ENCODE results near the gene MLLT3.

The MLLT3 gene

DNA sequence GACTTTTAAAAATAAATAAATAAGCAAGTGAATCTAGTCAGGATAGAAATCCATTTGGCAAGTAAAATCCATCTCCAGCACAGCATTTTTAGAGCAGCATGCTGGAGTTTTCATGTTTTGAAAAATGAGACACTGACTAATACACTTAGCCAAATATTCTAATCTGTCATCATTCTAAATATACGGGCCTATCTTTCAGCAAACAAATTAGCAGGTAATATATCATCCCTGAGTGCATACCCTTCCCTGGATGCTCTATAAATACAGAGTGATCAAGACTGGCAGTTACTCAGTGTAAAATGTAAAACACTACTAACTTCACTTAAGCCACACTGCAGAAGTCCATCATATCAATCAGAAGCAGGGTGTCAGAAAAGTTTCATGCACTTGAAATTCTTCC, 58.4 kb downstream of the MLLT3 start:
- in situ Hi-C loops (cut with HindIII; ENCODE audit: low sequenced_read_pairs) = no loop called here

DNA sequence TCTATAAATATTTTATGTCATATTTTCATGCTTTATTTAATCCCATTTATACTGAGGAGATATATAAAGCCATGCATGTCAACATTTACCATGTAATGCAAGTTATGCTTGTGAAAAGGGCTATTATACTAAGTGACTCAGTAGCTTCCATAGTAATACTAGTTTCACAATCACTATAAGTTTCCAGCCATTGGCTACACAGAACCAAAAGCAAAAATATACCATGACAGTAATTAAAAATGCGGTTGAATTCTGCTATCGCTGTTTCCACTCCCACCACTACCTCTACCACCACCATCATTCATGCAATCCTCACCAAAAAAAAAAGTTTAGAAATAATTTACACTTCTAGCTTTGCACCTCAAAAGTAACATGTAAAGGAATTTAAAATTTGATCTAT, 60.2 kb downstream of the MLLT3 start:
- in situ Hi-C loops (cut with HindIII; ENCODE audit: low sequenced_read_pairs) = no loop called here

DNA sequence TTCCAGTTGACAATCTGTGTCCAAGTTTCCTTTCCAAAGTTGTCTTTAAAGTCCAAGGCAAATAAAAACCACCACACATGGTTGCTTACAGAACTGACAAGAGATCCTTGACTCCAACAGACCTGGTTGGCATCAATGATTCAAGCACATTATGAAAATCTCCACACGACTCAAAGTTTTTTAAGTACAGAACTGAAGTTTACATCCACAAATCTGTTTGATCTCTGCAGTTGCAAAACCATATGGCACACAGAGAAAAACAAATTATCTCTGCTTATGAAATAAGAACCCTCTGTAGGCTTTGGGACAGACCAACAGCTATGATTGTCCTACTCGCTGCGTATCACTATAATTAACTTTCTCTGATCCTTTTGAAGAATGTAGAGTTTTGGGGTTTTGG, 60.8 kb downstream of the MLLT3 start:
- in situ Hi-C loops (cut with HindIII; ENCODE audit: low sequenced_read_pairs) = no loop called here

DNA sequence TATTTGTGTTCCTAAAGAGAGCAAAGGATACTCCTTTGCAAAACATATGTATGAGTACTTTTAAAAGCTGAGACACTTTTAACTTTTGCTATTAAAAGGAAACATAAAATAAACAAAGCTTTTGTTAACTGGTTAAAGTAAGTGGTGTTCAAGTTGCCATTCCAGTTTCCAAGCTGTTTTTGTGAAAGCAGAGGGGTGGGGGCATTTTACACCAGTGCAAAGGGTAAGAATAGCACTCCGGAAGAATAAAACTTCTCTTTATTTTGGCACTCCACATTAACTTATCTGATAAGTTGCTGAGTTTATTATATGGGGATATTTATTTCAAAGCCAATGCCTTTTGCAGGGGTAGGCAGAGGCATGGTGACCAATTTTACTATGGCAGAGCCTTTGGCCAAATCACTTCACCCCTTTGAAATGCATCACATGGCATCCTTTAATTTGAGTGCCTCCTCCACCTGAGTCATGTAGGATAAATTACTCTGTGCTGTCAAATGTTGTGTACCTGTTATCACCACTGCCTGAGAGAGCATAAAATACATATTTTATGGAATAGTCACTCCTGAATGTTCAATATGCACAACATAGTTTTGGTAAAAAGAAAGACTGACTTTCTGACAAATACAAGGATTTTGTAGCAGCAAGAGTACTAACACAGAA, 62.9 kb downstream of the MLLT3 start:
- in situ Hi-C loops (cut with HindIII; ENCODE audit: low sequenced_read_pairs) = no loop called here

DNA sequence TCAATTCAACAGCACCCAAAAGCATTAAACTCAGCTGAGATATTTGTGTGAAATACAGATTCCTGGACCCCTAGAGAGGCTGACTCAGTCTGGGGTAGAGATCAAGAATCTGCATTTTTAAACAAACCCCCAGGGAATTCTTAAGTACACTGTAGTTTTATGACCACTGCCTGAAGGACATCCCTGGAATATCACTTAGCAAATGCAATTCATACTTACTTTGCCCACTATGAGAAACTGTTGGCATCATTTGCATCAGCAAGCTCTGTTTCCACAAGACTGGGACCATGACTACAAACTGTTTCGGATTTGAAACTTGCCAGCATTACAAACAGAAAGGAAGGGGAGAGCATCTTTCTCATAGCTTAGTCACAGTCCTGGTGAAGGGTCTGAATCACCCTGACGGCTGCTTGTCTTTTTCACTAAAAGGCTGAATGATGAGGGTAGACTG, 63.7 kb downstream of the MLLT3 start:
- in situ Hi-C loops (cut with HindIII; ENCODE audit: low sequenced_read_pairs) = no loop called here

DNA sequence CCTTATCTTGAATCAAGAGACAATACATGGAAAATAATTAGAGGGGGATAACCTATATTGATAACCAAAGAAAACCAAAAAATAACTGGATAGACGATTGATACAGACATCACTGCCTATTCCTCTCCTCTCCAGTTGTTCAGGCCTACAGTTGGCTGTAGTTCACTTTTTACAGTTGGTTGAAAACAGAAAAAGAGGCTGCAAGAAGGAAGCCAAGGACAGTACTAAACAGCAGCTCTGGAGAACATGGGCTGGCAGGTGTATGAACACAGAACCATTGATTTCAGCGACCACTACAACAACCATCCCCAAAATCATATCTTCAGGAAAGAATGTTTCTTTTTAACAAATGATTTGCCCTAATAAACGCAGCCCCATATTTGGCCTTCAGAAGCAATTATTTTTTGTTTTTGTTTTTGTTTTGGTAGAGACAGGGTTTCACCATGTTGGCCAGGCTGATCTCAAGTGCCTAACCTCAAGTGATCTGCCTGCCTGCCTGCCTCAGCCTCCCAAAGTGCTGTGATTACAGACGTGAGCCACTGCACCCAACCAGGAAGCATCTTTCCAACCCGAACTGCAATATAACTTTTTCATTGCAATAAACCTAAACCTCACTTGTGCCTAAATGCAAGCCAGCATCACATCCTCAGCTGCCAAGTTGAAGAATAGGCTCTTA, 64.3 kb downstream of the MLLT3 start:
- in situ Hi-C loops (cut with HindIII; ENCODE audit: low sequenced_read_pairs) = no loop called here

DNA sequence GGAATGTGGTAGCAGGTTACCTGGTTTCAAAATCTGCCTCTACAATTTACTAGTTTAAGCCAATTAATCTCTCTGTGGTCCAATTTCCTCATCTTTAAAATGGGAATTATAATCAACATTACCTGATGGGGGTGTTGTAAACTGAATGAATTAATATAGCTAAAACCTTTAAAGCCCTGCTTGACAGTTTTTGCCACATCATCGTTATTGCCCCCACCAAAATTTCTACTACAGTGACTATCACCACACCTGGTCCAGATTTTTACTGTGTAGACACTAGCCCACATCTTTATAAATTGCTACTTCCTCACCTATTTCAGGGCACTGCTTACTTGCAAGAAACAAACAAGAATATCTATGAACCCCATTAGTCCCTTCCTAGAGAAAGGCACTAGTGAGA, 65.0 kb downstream of the MLLT3 start:
- in situ Hi-C loops (cut with HindIII; ENCODE audit: low sequenced_read_pairs) = no loop called here

DNA sequence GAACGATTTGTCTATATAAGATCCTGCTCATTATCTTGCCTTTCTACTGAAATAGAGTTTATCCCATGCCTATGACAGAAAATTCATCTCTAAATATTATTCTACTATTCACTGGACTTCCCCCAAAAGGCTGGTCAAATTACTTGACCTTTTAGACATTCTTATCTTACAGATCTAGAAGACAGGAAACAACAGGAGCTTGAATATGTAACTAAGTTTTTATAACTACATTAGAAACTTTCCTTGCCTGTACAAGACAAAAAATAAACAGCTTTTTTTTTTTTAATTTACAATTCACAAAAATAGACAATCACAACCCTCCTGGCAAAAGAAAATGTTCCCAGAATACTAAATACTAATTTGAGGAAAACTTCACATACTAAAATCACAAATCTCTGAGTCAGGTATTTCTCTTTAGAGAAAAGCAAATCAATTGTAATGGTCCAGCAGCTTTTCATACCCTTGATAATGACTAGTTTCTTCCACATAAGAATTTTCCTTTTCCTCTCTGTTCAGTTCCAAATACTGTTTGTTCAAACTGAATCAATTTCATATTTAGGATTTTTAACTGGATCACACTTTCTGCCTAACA, 68.6 kb downstream of the MLLT3 start:
- in situ Hi-C loops (cut with HindIII; ENCODE audit: low sequenced_read_pairs) = no loop called here

DNA sequence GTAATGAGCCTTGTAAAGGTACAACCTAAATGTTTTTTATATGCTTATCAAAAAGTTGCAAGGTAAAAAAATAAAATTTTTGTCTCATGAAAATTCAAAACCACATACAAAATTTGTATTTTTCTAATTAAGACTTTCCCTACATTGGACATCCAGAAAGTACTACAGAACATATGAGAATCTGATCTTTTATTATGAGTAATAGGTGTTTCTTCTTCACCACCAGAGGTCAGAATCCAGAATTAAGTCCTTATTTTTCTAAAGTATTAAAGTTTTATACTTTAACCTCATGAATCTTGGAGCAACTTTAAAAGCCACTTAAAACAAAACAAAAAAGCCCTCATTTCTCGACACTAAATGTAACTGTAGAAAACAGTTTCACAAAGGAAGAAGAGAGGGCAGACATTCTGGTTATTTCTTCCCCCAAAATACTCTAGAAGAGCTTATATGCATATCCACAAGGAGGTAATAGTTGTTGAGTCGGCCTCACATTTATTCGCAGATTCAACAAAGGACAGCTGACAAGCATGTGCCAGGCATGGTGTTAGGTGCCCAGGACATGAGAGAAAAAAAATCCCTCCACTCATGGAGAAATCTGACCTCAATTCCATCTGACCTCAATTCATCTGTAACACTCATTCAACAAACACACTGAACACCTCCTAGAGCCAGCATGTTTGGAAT, 69.3 kb downstream of the MLLT3 start:
- in situ Hi-C loops (cut with HindIII; ENCODE audit: low sequenced_read_pairs) = no loop called here

DNA sequence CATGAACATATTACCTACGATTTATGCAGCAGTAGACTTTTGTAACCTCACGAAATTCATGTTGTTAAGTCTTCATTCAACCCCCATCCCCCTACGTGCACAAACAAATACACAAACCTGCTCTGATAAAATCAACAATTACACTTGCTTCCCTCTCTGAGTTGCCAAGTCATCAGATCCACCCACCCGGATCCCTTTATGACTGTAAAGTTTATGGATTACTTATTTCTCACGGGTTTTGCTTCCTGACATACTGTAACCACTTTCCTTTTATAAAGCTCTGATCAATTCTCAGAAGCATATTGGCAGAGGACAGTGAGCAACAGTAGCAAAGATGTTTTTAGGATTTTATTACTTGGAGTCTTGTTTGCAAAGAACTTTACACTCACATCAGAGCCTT, 70.5 kb downstream of the MLLT3 start:
- in situ Hi-C loops (cut with HindIII; ENCODE audit: low sequenced_read_pairs) = no loop called here

DNA sequence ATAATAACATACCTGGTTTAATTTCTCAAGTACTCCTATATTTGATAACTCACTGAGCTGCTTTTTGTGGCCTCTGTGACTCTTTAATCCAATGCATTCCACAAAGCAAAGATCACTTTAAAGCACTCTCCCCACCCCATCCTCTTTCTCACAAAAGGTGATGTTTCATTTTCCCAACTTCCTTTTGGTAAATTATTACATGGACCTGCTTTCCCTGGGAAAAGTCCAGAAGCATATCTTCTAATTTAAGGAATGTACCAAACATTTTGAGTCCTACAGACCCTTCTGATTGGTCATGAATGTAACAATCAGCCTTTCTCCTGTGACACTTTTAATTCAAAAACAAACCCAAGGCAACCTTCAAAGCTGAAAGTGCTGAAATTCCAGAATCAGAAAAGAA, 71.1 kb downstream of the MLLT3 start:
- in situ Hi-C loops (cut with HindIII; ENCODE audit: low sequenced_read_pairs) = no loop called here

DNA sequence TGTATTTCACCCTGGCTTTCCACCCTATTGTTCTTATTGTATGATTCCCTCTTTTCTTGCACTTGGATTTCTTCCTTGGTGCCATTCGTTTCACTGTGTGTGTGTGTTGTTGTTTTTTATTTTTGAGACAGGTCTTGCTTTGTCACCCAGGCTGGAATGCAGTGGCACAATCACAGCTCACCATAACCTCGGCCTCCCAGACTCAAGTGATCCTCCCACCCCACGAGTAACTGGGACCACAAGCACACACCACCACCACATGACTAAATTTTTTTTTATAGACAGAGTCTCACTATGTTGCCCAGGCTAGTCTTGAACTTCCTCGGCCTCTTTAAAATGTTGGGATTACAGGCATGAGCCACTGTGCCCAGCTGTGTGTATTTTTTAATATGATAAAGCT, 72.0 kb downstream of the MLLT3 start:
- in situ Hi-C loops (cut with HindIII; ENCODE audit: low sequenced_read_pairs) = no loop called here

DNA sequence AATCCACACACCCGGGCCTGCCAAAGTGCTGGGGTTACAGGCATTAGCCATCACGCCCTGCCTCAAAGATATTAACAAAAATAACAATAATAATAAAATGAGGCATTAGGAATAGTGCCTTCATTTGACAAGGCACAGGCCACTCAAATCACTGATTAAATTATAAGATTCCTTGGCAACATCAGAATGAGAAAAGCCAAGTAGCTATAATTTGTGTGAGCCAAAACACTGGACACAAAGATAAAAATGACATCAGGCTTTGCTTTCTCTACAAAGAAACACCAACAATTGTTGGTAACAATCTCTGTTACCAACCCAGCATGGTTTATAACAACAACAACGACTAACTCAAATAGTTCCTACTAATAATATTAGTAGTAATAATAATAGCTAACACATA, 73.2 kb downstream of the MLLT3 start:
- in situ Hi-C loops (cut with HindIII; ENCODE audit: low sequenced_read_pairs) = no loop called here

DNA sequence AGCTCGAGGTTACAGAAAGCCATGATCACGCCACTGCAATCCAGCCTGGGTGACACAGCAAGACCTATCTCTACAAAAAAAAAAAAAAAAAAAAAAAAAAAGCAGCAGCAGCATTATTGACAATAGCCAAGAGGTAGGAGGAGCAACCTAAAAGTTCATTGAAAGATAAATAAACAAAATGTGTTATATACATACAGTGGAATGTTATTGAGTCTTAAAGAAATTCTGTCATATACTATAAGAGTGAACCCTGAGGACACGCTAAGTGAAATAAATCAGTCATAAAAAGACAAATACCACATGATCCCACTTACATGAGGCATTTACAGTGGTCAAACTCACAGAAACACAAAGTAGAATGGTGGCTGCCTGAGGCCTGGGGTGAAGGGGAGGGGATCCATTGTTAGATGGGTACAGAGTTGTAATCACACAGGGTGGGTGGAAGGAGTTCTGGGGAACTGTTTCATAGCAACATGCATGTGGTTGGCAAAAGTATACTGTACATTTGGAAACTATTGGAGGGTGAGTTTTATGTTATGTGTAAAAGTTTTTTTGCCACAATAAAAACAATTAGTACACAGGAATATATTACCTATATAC, 77.2 kb downstream of the MLLT3 start:
- in situ Hi-C loops (cut with HindIII; ENCODE audit: low sequenced_read_pairs) = no loop called here

DNA sequence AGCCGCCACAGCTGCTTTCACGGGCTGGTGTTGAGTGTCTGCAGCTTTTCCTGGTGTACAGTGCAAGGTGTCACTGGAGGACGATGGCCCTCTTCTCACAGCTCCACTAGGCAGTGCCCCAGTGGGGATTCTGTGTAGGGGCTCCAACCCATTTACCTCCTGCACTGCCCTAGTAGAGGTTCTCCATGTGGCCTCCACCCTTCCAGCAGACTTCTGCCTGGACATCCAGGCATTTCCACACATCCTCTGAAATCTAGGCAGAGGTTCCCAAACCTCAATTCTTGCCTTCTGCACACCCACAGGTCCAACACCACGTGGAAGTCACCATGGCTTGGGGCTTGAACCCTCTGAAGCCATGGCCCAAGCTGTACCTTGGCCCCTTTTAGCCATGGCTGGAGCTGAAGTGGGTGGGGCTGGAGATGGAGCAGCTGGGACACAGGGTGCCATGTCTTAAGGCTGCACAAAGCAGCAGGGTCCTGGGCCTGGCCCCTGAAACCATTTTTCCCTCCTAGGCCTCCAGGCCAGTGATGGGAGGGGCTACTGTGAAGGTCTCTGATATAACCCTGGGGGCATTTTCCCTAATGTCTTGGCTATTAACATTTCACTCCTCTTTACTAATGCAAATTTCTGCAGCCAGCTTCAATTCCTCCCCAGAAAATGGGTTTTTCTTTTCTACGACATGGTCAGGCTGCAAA, 82.0 kb downstream of the MLLT3 start:
- in situ Hi-C loops (cut with HindIII; ENCODE audit: low sequenced_read_pairs) = no loop called here

DNA sequence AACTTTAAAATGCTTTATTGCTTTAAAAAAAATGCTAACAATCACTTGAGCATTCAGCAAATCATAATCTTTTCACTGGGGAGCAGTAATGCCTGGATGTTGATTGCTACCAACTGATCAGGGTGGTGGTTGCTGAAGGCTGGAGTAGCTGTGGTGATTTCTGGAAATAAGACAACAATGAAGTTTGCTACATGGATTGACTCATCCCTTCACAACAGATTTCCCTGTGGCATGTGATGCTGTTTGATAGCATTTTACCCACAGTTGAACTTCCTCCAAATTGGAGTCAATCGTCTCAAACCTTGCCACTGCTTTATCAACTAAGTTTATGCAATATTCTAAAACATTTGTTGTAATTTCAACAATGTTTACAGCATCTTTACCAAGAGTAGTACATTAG, 83.3 kb downstream of the MLLT3 start:
- in situ Hi-C loops (cut with HindIII; ENCODE audit: low sequenced_read_pairs) = no loop called here

DNA sequence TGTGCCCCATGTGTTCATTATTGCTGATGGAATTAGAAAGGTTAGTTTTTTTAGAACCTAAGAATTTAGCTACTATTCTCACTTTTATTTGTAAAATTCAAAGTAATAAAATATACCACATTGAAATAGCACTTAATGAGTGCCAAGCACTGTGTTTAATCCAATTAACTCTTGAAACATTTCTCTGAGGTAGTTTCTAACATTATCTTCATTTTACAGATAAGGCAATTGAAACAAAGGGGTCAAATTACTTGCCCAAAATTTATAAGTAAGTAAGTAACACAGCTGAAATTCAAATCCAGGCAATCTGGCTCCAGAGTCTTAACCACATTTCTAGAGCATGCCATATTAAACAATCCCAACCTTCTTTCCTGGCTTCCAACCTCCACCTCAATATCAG, 84.2 kb downstream of the MLLT3 start:
- in situ Hi-C loops (cut with HindIII; ENCODE audit: low sequenced_read_pairs) = no loop called here

DNA sequence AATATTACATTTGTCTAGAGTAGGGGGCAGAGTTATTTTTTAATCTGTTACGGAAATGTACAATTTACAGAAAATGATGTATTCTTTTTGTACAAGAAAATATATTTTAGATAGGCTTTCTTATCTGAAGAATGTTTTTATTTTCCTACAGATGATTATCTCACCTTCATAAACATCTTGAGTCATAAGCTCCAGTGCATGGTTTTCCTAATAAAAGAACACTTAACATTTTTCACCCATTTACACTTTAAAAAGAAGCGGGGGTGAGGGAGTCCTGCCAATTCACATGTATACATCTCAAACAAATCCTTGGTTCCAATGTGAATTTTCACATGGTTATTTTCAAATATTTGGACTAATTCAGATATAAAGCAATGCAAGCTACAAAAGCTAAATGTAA, 85.0 kb downstream of the MLLT3 start:
- in situ Hi-C loops (cut with HindIII; ENCODE audit: low sequenced_read_pairs) = no loop called here

DNA sequence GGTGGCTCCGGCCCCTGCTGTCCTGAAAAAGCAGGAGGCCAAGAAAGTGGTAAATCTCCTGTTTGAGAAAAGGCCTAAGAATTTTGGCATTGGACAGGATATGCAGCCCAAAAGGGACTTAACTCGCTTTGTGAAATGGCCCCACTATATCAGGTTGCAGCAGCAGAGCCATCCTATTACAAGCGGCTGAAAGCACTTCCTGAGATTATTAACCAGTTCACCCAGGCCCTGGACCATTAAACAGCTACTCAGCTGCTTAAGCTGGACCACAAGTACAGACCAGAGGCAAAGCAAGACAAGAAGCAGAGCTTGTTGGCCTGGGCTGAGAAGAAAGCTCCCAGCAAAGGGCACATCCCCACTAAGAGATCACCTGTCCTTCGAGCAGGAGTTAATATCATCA, 89.7 kb downstream of the MLLT3 start:
- in situ Hi-C loops (cut with HindIII; ENCODE audit: low sequenced_read_pairs) = no loop called here

DNA sequence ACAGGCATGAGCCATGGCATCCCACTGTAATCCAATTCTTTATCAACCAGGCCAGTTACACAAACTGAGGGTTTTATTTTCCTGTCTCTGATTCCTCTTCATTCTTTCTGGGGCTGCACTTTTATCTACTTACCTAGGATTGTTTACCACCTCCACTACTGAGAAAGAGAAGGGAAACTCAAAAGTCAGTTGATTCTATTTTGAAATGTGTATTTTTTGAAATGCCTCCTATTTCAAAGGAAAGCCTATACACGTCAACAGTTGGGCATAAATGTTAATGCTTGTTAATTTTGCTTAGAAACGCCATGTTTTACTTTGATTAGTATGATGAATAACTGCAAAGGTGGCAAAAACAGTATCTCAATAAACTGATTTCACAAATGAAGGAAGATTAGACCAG, 92.5 kb downstream of the MLLT3 start:
- in situ Hi-C loops (cut with HindIII; ENCODE audit: low sequenced_read_pairs) = no loop called here

DNA sequence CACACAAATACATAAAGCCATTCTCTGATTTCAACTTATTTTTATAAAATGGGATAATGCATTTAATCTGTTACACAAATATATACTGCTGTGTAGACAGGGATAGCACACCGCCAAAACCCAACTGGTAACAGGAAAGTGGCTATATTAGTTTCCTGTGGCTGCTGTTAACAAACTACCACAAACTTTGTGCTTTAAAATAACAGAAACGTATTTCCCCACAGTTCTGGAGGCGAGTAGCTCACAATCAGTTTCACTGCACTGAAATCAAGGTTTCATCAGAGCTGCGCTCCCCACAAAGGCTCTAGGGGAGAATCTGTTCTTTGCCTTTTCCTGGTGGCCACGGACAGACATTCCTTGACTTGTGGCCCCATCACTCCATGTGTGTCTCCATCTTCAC, 94.0 kb downstream of the MLLT3 start:
- in situ Hi-C loops (cut with HindIII; ENCODE audit: low sequenced_read_pairs) = no loop called here

All from endothelial cell of hepatic sinusoid (primary cell).